HEK293 (cell line): ENCODE data around the gene HEG1.

Experiments used
- CTCF ChIA-PET: fragments of 350-600 bp; formaldehyde crosslinking; extraction: SDS; loops from one replicate; lab custom pipeline; 2021; ENCODE audit warnings: antibody characterized with exemption; lab: Yijun Ruan, JAX
- POLR2A ChIA-PET: fragments of 300-600 bp; formaldehyde crosslinking; extraction: SDS; loops from one replicate; lab custom pipeline; 2020; ENCODE audit warnings: antibody characterized with exemption, inconsistent platforms; lab: Yijun Ruan, JAX
- H3K27ac ChIP-seq: fragments of 200-500 bp; sonication (Bioruptor generic); 2 replicates; pipeline ENCODE4 v1.5.1; 2014; ENCODE audit warnings: low read depth, low read length, control low read depth, inconsistent platforms; ENCODE audit errors: extremely low read depth
- H3K36me3 ChIP-seq, 2 experiments: fragments of 200-500 bp in 1 of 2; sonication (Bioruptor generic) in 1 of 2; 1 replicate in 1 of 2; 2 replicates in 1 of 2; pipeline ENCODE4 v1.5.1; 2014 to 2017; ENCODE audit warnings: inconsistent platforms in 2 of 2, low read length in 2 of 2; ENCODE audit not compliant: control insufficient read depth in 2 of 2, insufficient read depth in 1 of 2
- H3K4me1 ChIP-seq: fragments of 200-500 bp; sonication (Bioruptor generic); 2 replicates; pipeline ENCODE4 v1.5.1; 2014; ENCODE audit warnings: mild to moderate bottlenecking, low read length, inconsistent platforms; ENCODE audit not compliant: control insufficient read depth, insufficient read depth
- H3K4me3 ChIP-seq: 2 replicates; pipeline ENCODE4 v1.5.1; 2011; ENCODE audit warnings: low read depth, mild to moderate bottlenecking, control low read depth, low read length, moderate library complexity
- H3K9me3 ChIP-seq: fragments of 200-500 bp; sonication (Bioruptor generic); 2 replicates; pipeline ENCODE4 v1.5.1; 2014; ENCODE audit warnings: low read depth, low read length, inconsistent platforms; ENCODE audit not compliant: control insufficient read depth, insufficient read depth
- HOXD13 ChIP-seq: sonication (generic); formaldehyde crosslinking; IDR thresholded peaks from 2 replicates; pipeline ENCODE4 v1.8.0; 2022; ENCODE audit warnings: missing genetic modification reagents, borderline replicate concordance
- KLF9 ChIP-seq: fragments of 450-650 bp; formaldehyde crosslinking; IDR thresholded peaks from 2 replicates; pipeline ENCODE4 v1.5.1; 2016; ENCODE audit warnings: missing biosample characterization, missing genetic modification characterization, low read depth
- PBX3 ChIP-seq: sonication (generic); formaldehyde crosslinking; IDR thresholded peaks from 2 replicates; pipeline ENCODE4 v1.8.1; 2022; ENCODE audit warnings: mild to moderate bottlenecking, moderate library complexity, missing genetic modification reagents
- PRDM10 ChIP-seq: fragments of 450-650 bp; formaldehyde crosslinking; IDR thresholded peaks from 2 replicates; pipeline ENCODE4 v1.5.1; 2016; ENCODE audit warnings: missing biosample characterization, missing genetic modification characterization
- REPIN1 ChIP-seq: fragments of 450-650 bp; formaldehyde crosslinking; IDR thresholded peaks from 2 replicates; pipeline ENCODE4 v1.5.1; 2017; ENCODE audit warnings: missing biosample characterization, missing genetic modification characterization, low read depth
- REST ChIP-seq: fragments of 450-650 bp; formaldehyde crosslinking; IDR thresholded peaks from 2 replicates; pipeline ENCODE4 v1.5.1; 2016; ENCODE audit warnings: missing biosample characterization, missing genetic modification characterization
- SP2 ChIP-seq: fragments of 450-650 bp; formaldehyde crosslinking; IDR thresholded peaks from 2 replicates; pipeline ENCODE4 v1.5.1; 2016; ENCODE audit warnings: missing biosample characterization, missing genetic modification characterization
- SP7 ChIP-seq: fragments of 450-650 bp; formaldehyde crosslinking; IDR thresholded peaks from 2 replicates; pipeline ENCODE4 v1.5.1; 2016; ENCODE audit warnings: missing biosample characterization, missing genetic modification characterization
- ZFP37 ChIP-seq: fragments of 450-650 bp; formaldehyde crosslinking; IDR thresholded peaks from 2 replicates; pipeline ENCODE4 v1.5.1; 2016; ENCODE audit warnings: missing biosample characterization, missing genetic modification characterization
- ZNF544 ChIP-seq: fragments of 450-650 bp; formaldehyde crosslinking; IDR thresholded peaks from 2 replicates; pipeline ENCODE4 v1.5.0; 2017; ENCODE audit warnings: missing biosample characterization, missing genetic modification characterization
- ZNF571 ChIP-seq: fragments of 450-650 bp; formaldehyde crosslinking; IDR thresholded peaks from 2 replicates; pipeline ENCODE4 v1.5.0; 2017; ENCODE audit warnings: missing biosample characterization, missing genetic modification characterization
- ZNF600 ChIP-seq: fragments of 450-650 bp; formaldehyde crosslinking; IDR thresholded peaks from 2 replicates; pipeline ENCODE4 v1.5.1; 2016; ENCODE audit warnings: missing biosample characterization, missing genetic modification characterization
- ZNF621 ChIP-seq: fragments of 450-650 bp; formaldehyde crosslinking; IDR thresholded peaks from 2 replicates; pipeline ENCODE4 v1.5.1; 2017; ENCODE audit warnings: missing biosample characterization, missing genetic modification characterization

Gene HEG1

GRCh38 chr3:124923833-124924232 lies 132.0 kb downstream of the HEG1 start:
- Histone ChIP-seq H3K4me1 (no peaks in the 10 kb centered on the region), H3K9me3 (no peaks in the 10 kb centered on the region), H3K27ac (no peak overlapping the region), H3K36me3 (no peaks in the 10 kb centered on the region), H3K4me3 (no peak overlapping the region)
- TF ChIP-seq ZFP37: no peak
- CTCF ChIA-PET: interaction anchor here (1.4 to 2.2 kb wide), 3 partner anchors 16 to 163 kb away, joined by 4 to 8 read pairs (median 6); no protein-coding TSS in a partner anchor
- POLR2A ChIA-PET: no interaction called here

DNA sequence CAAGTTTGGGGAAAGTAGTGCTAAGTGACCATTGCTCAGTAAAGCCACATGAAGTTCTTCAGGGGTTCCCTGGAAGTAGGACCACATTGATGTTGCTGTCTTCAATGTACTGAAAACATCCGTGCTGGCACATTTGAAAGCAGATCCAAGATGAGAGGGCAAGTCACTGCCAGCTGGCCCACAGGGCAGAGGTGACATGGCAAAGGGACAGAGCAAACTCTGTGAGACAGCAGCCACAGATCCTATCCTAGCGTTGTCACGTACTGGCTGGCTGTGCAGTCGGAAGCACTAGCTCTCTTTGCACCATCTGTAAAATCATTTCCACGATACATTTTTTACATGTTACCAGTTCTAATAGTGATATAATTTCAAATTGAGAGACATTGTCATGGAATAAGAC lies 135.1 kb downstream of the HEG1 start:
- no peak for TF ChIP-seq SP7 (tag by site-specific recombination)
- TF ChIP-seq, all 188 proteins: peak for 0
- Histone ChIP-seq H3K9me3 (no peaks in the 10 kb centered on the region), H3K27ac (no peak overlapping the region), H3K4me1 (no peaks in the 10 kb centered on the region), H3K4me3 (no peak overlapping the region), H3K36me3 (no peaks in the 10 kb centered on the region)
- POLR2A ChIA-PET: interaction anchor here (0.5 kb wide), 1 partner anchor 26 kb away, joined by 7 read pairs; no protein-coding TSS in a partner anchor
- CTCF ChIA-PET: interaction anchor here (0.8 to 2.2 kb wide), 2 partner anchors 14 to 19 kb away, joined by 6 to 7 read pairs; no protein-coding TSS in a partner anchor

DNA sequence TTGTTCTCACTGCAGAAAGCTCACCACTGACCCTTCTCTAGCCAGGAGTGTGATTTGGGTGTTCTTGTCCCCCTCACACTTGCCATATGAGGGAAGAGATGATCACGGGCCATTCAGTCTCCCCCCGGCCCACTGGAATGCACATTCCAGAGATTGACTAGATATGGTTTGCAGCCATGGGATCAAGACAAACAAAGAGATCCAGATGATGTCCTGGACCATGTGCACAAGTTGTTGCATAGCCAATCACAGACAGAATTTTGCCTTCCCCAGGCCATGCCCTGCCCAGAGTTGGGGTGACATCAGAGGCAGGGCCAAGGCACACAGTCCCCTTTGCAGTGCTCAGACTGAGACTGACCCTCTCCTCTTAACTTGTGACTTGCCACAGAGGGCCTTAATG lies 136.0 kb downstream of the HEG1 start:
- H3K36me3 ChIP-seq: no peaks in the 10 kb centered on the region
- ChIA-PET POLR2A (no interaction called here), CTCF (no interaction called here)
- H3K9me3 ChIP-seq: no peaks in the 10 kb centered on the region
- TF ChIP-seq ZNF600 (no peak), KLF9 (tag by site-specific recombination) (no peak), ZNF571 (tag by site-specific recombination) (no peak), SP2 (tag by site-specific recombination) (no peak), HOXD13 (no peak), PRDM10 (no peak), ZNF544 (tag by site-specific recombination) (no peak), PBX3 (CRISPR knock-in tag) (no peak), ZNF621 (tag by site-specific recombination) (no peak), REPIN1 (tag by site-specific recombination) (no peak), REST (tag by site-specific recombination) (no peak)
- H3K27ac ChIP-seq: no peak overlapping the region
- no peaks in the 10 kb centered on the region for H3K4me1 ChIP-seq
- H3K4me3 ChIP-seq: no peak overlapping the region
